Upper lobe of left lung (tissue), 6 donors: ENCODE measurements around the gene TSEN54. TPM values are rescaled to one million over a fixed set of nuclear protein-coding genes. Genes with fewer than 3 reads are reported as not detected.

Source experiments
- ATAC-seq, 2 donors: fragments of 200-7000 bp; cut with Tn5 transposase; one replicate each; pipeline ENCODE4 v1.9.1; 2022; ENCODE audit warnings: mild to moderate bottlenecking in 2 of 2, moderate library complexity in 2 of 2; ENCODE audit not compliant: low FRiP score in 2 of 2
- DNase-seq, 2 donors: peaks; one replicate each; pipeline ENCODE4 v3.0.0-alpha.2; 2019 to 2020
- H3K27ac ChIP-seq, 4 donors: fragments of 200-600 bp; sonication (generic); one replicate each; pipeline ENCODE4 v1.5.1; 2016 to 2019
- H3K27me3 ChIP-seq, 4 donors: fragments of 200-600 bp; sonication (generic); one replicate each; pipeline ENCODE4 v1.5.1; 2017 to 2019
- H3K36me3 ChIP-seq, 4 donors: fragments of 200-600 bp; sonication (generic); one replicate each; pipeline ENCODE4 v1.5.1; 2016 to 2019
- H3K4me1 ChIP-seq, 4 donors: fragments of 200-600 bp; sonication (generic); one replicate each; pipeline ENCODE4 v1.5.1; 2018 to 2019
- H3K4me3 ChIP-seq, 4 donors: fragments of 200-600 bp; sonication (generic); one replicate each; pipeline ENCODE4 v1.5.1; 2017 to 2019; ENCODE audit warnings: mild to moderate bottlenecking in 2 of 4, moderate library complexity in 1 of 4
- H3K9me3 ChIP-seq, 4 donors: fragments of 200-600 bp; sonication (generic); one replicate each; pipeline ENCODE4 v1.5.1; 2018 to 2019
- CTCF ChIP-seq, 6 experiments: fragments of 450-650 bp in 4 of 6; fragments of 200-600 bp in 2 of 6; sonication (generic) in 2 of 6; IDR thresholded peaks; one replicate each; pipeline ENCODE4 v1.5.1; 2016 to 2019; ENCODE audit warnings: antibody characterized with exemption in 6 of 6
- EP300 ChIP-seq, 4 donors: sonication (generic); formaldehyde crosslinking; IDR thresholded peaks; one replicate each; pipeline ENCODE4 v1.5.1; 2017; ENCODE audit warnings: antibody characterized with exemption in 4 of 4, control low read depth in 2 of 4
- POLR2A ChIP-seq, 4 donors: fragments of 450-650 bp; IDR thresholded peaks; one replicate each; pipeline ENCODE4 v1.5.1; 2016 to 2017; ENCODE audit warnings: antibody characterized with exemption in 4 of 4, mild to moderate bottlenecking in 2 of 4
- POLR2AphosphoS5 ChIP-seq, 2 donors: sonication (generic); formaldehyde crosslinking; IDR thresholded peaks; one replicate each; pipeline ENCODE4 v1.5.1; 2017; ENCODE audit warnings: antibody characterized with exemption in 2 of 2
- WGBS, 2 donors: methylation state at CpG; one replicate each; pipeline ENCODE4 v1.1.5; 2017 to 2018; 5-methylcytosine and 5-hydroxymethylcytosine counted together
- total RNA-seq, 6 donors: library from RNA; depleted of rRNA in 4 of 6; stranded (reverse); fragments of >200 nt in 4 of 6; gene quantifications; one replicate each; pipeline versions ENCODE4 v1.1.0 to v1.2.1, GENCODE V29; 2016 to 2021
- donor health status: DM: no; HTN: no; CAD: no; lungs with moderate emphysema.
- donor health status: DM: no; HTN: yes; CAD: no; lungs with severe emphysema.

The TSEN54 gene
- total RNA-seq, 6 donors from 2014 or later: 19.5 to 125 (median 31.3) TPM

DNA sequence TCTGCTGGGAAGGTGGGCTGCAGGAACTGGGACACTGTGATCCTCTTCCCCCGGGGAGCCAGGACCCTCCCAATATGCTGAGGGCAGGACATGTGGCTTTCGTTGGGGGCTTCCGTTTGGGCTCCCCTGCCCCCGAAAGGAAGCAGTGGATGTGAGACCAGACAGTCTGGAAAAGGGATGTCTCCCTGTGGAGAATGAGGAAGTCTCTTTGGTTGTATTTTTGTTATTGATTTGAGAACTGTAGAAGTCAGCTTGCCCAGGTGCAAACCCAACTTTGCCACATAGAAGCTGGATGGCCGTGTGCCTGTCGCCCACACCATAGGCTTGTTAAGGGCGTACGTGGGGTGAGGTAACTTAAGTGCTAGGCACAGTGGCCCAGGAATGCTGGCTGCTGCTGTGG lies 27.9 kb downstream of the TSEN54 start:
- DNase-seq: no peak
- Histone ChIP-seq H3K9me3 (no peaks in the 10 kb centered on the region), H3K4me3 (no peak overlapping the region), H3K27ac (no peak overlapping the region), H3K4me1 (peaks cover 0 to 14% (median 9%) of the 10 kb centered on the region in 4 donors), H3K36me3 (peaks cover 0 to 4% (median 0%) of the 10 kb centered on the region in 4 donors), H3K27me3 (no peaks in the 10 kb centered on the region)
- WGBS, 2 donors: 72 to 82% methylated on average over 8 of the region's 8 CpGs
- no peak for TF ChIP-seq EP300 (IDR thresholded peaks at IDR 0.05)
- TF ChIP-seq CTCF (IDR thresholded peaks at IDR 0.05): no peak
- no peak for TF ChIP-seq POLR2AphosphoS5 (IDR thresholded peaks at IDR 0.05)
- TF ChIP-seq POLR2A (IDR thresholded peaks at IDR 0.05): no peak
- ATAC-seq: no peak

DNA sequence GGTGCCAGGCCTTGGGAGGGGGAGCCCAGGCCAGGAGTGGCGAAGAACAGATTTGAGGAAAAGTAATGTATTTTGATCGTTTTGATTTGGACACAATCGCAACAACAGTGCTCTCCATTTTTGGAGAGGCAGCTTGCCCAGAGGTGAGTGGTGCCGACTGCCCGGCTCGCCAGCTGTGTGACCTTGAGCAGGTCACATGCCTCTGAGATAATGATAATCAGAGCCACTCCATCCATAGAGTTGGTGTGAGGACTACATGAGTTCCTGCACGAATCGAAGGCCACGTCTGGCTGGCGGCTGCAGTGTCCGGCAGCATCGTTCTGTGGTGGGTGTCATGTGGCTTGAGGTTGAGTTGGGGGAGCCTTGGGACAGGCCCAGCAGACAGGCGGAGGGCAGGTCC lies 29.9 kb downstream of the TSEN54 start:
- WGBS, 2 donors: 90 to 93% methylated on average over 8 to 13 of the region's 13 CpGs
- Histone ChIP-seq H3K9me3 (no peaks in the 10 kb centered on the region), H3K27ac (no peak overlapping the region), H3K4me3 (no peak overlapping the region), H3K27me3 (no peaks in the 10 kb centered on the region), H3K36me3 (peaks cover 0 to 4% (median 0%) of the 10 kb centered on the region in 4 donors), H3K4me1 (peaks cover 0 to 23% (median 9%) of the 10 kb centered on the region in 4 donors)
- no peak for TF ChIP-seq EP300 (IDR thresholded peaks at IDR 0.05)
- no peak for TF ChIP-seq POLR2AphosphoS5 (IDR thresholded peaks at IDR 0.05)
- TF ChIP-seq POLR2A (IDR thresholded peaks at IDR 0.05): no peak
- no peak for TF ChIP-seq CTCF (IDR thresholded peaks at IDR 0.05)
- ATAC-seq: no peak
- no peak for DNase-seq

DNA sequence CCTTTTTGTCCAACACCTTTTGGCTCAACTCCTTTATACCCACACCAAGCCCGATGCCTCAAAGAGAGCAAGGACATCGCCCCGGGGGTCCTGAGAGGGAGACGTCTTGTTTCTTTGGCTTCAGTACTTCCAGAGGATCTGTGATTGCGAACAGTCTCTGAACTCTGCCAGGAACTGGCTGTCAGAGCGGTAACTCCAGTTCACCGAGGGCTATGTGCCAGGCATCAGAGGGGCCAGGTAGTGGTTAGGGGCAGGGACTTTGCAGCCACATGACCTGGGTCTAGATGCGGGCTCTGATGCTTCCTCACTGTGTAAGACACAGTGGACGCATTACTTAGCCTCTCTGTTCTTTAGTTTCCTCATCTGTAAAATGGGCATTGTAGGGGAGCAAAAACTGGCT lies 30.8 kb downstream of the TSEN54 start:
- H3K27ac ChIP-seq: no peak overlapping the region
- H3K9me3 ChIP-seq: no peaks in the 10 kb centered on the region
- peaks cover 0 to 21% (median 7%) of the 10 kb centered on the region in 4 donors for H3K4me1 ChIP-seq
- TF ChIP-seq CTCF (IDR thresholded peaks at IDR 0.05) (no peak), POLR2AphosphoS5 (IDR thresholded peaks at IDR 0.05) (no peak), EP300 (IDR thresholded peaks at IDR 0.05) (no peak), POLR2A (IDR thresholded peaks at IDR 0.05) (no peak)
- H3K4me3 ChIP-seq: no peak overlapping the region
- no peak for ATAC-seq
- DNase-seq: no peak
- peaks cover 0 to 4% (median 0%) of the 10 kb centered on the region in 4 donors for H3K36me3 ChIP-seq
- no peaks in the 10 kb centered on the region for H3K27me3 ChIP-seq
- WGBS, 2 donors: 89 to 100% methylated on average over 4 to 9 of the region's 9 CpGs

GRCh38 chr17:75548813-75549212 lies 32.5 kb downstream of the TSEN54 start:
- 74 to 87% methylated on average over 4 to 5 of the region's 5 CpGs for WGBS, 2 donors
- peaks cover 0 to 1% (median 0%) of the 10 kb centered on the region in 4 donors for H3K36me3 ChIP-seq
- ATAC-seq (peak in 1 of 2 donors; percentile 1), DNase-seq (no peak)
- H3K27me3 ChIP-seq: no peaks in the 10 kb centered on the region
- TF ChIP-seq EP300 (IDR thresholded peaks at IDR 0.05) (no peak), POLR2AphosphoS5 (IDR thresholded peaks at IDR 0.05) (no peak), POLR2A (IDR thresholded peaks at IDR 0.05) (no peak), CTCF (IDR thresholded peaks at IDR 0.05) (no peak)
- H3K9me3 ChIP-seq: no peaks in the 10 kb centered on the region
- peak overlapping the region; percentile 38 to 89 (median 85) for H3K27ac ChIP-seq
- H3K4me3 ChIP-seq: no peak overlapping the region
- H3K4me1 ChIP-seq: peaks cover 0 to 22% (median 14%) of the 10 kb centered on the region in 4 donors
